CD14-positive monocyte (primary cell): ENCODE data around the gene SC5D. TPM values are rescaled to one million over a fixed set of nuclear protein-coding genes. Genes with fewer than 3 reads are reported as not detected.

Experiments
- DNase-seq, 3 donors: peaks; one replicate each; pipeline ENCODE4 v3.0.0-alpha.2; 2011 to 2022
- H2AFZ ChIP-seq: 2 replicates; pipeline ENCODE4 v1.6.0; 2012; ENCODE audit warnings: mild to moderate bottlenecking, low read depth, low read length, inconsistent platforms; ENCODE audit not compliant: insufficient read depth, poor library complexity, severe bottlenecking
- H3K27ac ChIP-seq, 2 donors: 1 replicate in 1 of 2; 2 replicates in 1 of 2; pipeline ENCODE4 v1.5.1; 2012 to 2013; ENCODE audit warnings: low read length in 2 of 2, control low read depth in 1 of 2, inconsistent platforms in 1 of 2, low read depth in 1 of 2, mild to moderate bottlenecking in 1 of 2
- H3K27me3 ChIP-seq, 2 donors: one replicate each; pipeline versions ENCODE4 v1.6.0 to v1.6.1; 2011 to 2013; ENCODE audit warnings: low read length in 2 of 2; ENCODE audit not compliant: control insufficient read depth in 2 of 2, insufficient read depth in 2 of 2
- H3K36me3 ChIP-seq, 2 donors: replicated peaks in 1 of 2; 1 replicate in 1 of 2; 2 replicates in 1 of 2; pipeline versions ENCODE4 v1.5.1 to v1.6.1; 2012 to 2013; ENCODE audit warnings: low read length in 2 of 2, control low read depth in 1 of 2, inconsistent platforms in 1 of 2, mild to moderate bottlenecking in 1 of 2; ENCODE audit not compliant: insufficient read depth in 2 of 2, control insufficient read depth in 1 of 2
- H3K4me1 ChIP-seq, 2 donors: 1 replicate in 1 of 2; 2 replicates in 1 of 2; pipeline versions ENCODE4 v1.5.1 to v1.6.1; 2012 to 2013; ENCODE audit warnings: low read length in 2 of 2, control low read depth in 1 of 2, inconsistent platforms in 1 of 2, mild to moderate bottlenecking in 1 of 2, moderate library complexity in 1 of 2; ENCODE audit not compliant: insufficient read depth in 2 of 2, control insufficient read depth in 1 of 2
- H3K4me2 ChIP-seq: replicated peaks from 2 replicates; pipeline ENCODE3; 2012; ENCODE audit warnings: low read length, moderate library complexity, mild to moderate bottlenecking; ENCODE audit not compliant: poor library complexity, severe bottlenecking; ENCODE audit errors: extremely low read depth
- H3K4me3 ChIP-seq, 3 experiments: fragments of 200-600 bp in 1 of 3; sonication (generic) in 1 of 3; replicated peaks in 1 of 3; 1 replicate in 2 of 3; 2 replicates in 1 of 3; pipeline ENCODE4 v1.5.1; 2011 to 2013; ENCODE audit warnings: low read length in 3 of 3, mild to moderate bottlenecking in 3 of 3, control low read depth in 2 of 3, low read depth in 2 of 3, inconsistent platforms in 1 of 3, moderate library complexity in 1 of 3
- H3K79me2 ChIP-seq: 2 replicates; pipeline ENCODE4 v1.6.0; 2012; ENCODE audit warnings: mild to moderate bottlenecking, control low read depth, inconsistent platforms, low read length, moderate library complexity; ENCODE audit not compliant: insufficient read depth
- H3K9ac ChIP-seq: 2 replicates; pipeline ENCODE4 v1.6.0; 2017; ENCODE audit warnings: low read length, mild to moderate bottlenecking; ENCODE audit not compliant: insufficient read depth, poor library complexity, severe bottlenecking
- H3K9me3 ChIP-seq, 2 donors: replicated peaks in 1 of 2; 1 replicate in 1 of 2; 2 replicates in 1 of 2; pipeline versions ENCODE4 v1.5.1 to v1.6.1; 2012 to 2013; ENCODE audit warnings: low read length in 2 of 2, control low read depth in 1 of 2; ENCODE audit not compliant: control insufficient read depth in 1 of 2, insufficient read depth in 1 of 2
- H4K20me1 ChIP-seq: 2 replicates; pipeline ENCODE4 v1.6.0; 2012; ENCODE audit warnings: mild to moderate bottlenecking, low read length, control low read depth, moderate library complexity; ENCODE audit not compliant: insufficient read depth
- H3K27ac Mint-ChIP-seq, 7 donors: one replicate each; pipeline ENCODE4 v1.8.0; 2020; ENCODE audit warnings: mild to moderate bottlenecking in 7 of 7, mixed read lengths in 7 of 7, moderate library complexity in 6 of 7, inconsistent platforms in 2 of 7
- H3K27me3 Mint-ChIP-seq, 3 donors: one replicate each; pipeline ENCODE4 v1.8.0; 2021 to 2022; ENCODE audit warnings: low read depth in 3 of 3, mild to moderate bottlenecking in 3 of 3, mixed read lengths in 3 of 3, moderate library complexity in 3 of 3, inconsistent platforms in 1 of 3
- H3K36me3 Mint-ChIP-seq, 2 donors: one replicate each; pipeline ENCODE4 v1.8.0; 2020; ENCODE audit warnings: mixed read lengths in 2 of 2, inconsistent platforms in 1 of 2, mild to moderate bottlenecking in 1 of 2
- H3K4me1 Mint-ChIP-seq: one replicate; pipeline ENCODE4 v1.8.0; 2020; ENCODE audit warnings: mild to moderate bottlenecking, mixed read lengths
- H3K4me3 Mint-ChIP-seq, 2 donors: one replicate each; pipeline ENCODE4 v1.8.0; 2020; ENCODE audit warnings: mild to moderate bottlenecking in 2 of 2, mixed read lengths in 2 of 2, moderate library complexity in 1 of 2
- H3K9me3 Mint-ChIP-seq, 7 donors: one replicate each; pipeline ENCODE4 v1.8.0; 2020 to 2022; ENCODE audit warnings: mixed read lengths in 7 of 7, mild to moderate bottlenecking in 6 of 7, moderate library complexity in 6 of 7, inconsistent platforms in 2 of 7
- WGBS: methylation state at CpG from one replicate; pipeline ENCODE4 v1.1.5; 2013; ENCODE audit warnings: missing lambda C conversion rate; ENCODE audit not compliant: insufficient coverage; 5-methylcytosine and 5-hydroxymethylcytosine counted together
- intact Hi-C, 2 donors: fragments of 100-400 bp; cut with micrococcal nuclease; formaldehyde crosslinking; loops; one replicate each; pipeline versions ENCODE4 v1.15.0 to v1.15.1; 2023
- polyA plus RNA-seq, 3 donors: library from polyadenylated mRNA; depleted of rRNA in 1 of 3; unstranded in 2 of 3; stranded (reverse) in 1 of 3; fragments of 300-500 nt in 2 of 3; fragments of >200 nt in 1 of 3; fragmentation: Illumina TruSeq in 2 of 3; gene quantifications; 1 replicate in 2 of 3; 2 replicates in 1 of 3; pipeline ENCODE4 v1.2.3, GENCODE V29; 2012 to 2021
- TF ChIP-seq, protein P1 (sequence below): fragments of 200-600 bp; IDR thresholded peaks from one replicate; pipeline ENCODE4 v1.8.0; 2022; ENCODE audit warnings: antibody characterized with exemption, mild to moderate bottlenecking

SC5D gene
- polyA plus RNA-seq, 3 donors: 6.4 to 8.3 (median 8.3) TPM

DNA sequence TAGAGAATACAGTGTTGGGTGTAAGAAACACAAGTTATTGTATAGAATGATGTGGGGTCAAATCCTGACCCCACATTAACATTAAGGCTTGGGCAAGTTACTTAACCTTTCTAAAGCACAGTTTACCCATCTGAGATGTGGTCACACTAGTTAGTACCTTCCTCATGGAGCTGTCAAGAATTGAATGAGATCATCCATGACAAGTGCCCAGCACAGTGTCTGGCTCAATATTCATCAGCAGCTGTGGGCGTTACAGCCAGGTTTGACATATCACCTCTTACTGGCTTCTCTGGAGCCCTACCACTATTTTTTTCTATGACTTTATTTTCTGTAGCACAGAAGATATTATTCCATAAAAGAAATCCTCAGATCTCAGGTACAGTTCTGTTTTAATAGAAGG, 57.2 kb downstream of the SC5D start:
- no peak for DNase-seq
- WGBS: 100% methylated on average over 1 of the region's 1 CpG
- TF ChIP-seq, protein P1, sequence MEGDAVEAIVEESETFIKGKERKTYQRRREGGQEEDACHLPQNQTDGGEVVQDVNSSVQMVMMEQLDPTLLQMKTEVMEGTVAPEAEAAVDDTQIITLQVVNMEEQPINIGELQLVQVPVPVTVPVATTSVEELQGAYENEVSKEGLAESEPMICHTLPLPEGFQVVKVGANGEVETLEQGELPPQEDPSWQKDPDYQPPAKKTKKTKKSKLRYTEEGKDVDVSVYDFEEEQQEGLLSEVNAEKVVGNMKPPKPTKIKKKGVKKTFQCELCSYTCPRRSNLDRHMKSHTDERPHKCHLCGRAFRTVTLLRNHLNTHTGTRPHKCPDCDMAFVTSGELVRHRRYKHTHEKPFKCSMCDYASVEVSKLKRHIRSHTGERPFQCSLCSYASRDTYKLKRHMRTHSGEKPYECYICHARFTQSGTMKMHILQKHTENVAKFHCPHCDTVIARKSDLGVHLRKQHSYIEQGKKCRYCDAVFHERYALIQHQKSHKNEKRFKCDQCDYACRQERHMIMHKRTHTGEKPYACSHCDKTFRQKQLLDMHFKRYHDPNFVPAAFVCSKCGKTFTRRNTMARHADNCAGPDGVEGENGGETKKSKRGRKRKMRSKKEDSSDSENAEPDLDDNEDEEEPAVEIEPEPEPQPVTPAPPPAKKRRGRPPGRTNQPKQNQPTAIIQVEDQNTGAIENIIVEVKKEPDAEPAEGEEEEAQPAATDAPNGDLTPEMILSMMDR: no peak

DNA sequence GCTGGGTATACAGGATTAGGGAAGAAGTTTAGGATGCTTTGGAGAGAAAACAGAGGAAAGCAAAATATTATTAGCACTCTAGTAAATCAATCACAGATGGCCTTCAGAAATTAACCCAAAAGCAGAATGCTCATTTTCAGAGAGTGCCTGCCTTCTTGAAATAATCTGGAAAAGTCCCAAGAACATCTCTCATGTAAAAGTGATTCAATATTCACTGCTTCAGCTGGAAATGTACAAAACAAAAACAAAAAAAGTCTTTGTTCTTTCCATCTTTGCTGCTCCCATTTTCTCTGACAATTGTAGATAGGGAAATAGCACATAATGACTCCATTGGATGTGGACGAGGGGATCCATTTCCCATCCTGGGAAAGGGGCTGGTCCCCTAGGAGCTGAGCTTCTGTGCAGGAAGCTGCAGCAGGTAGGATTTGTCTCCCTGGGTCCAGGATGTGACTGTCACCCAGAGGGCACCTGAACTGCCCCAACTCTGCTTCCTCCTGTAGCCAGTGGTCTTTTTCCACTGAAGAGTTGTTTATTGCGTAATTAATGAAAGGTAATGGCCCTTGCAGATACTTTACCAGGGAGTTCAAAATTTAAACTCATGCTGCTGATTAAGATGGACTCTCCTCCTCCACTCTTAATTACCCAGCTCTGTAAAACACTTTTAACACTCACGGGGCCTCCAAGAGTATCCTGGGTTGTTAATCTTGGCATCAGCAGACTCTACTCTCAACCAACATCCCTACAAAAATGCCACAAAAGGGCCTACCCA, 57.9 kb downstream of the SC5D start:
- WGBS: 100% methylated on average over 2 of the region's 3 CpGs
- Histone ChIP-seq H3K4me3 (no peak overlapping the region), H3K9me3 (no peaks in the 10 kb centered on the region), H3K4me1 (no peaks in the 10 kb centered on the region), H3K27me3 (no peaks in the 10 kb centered on the region), H3K79me2 (no peaks in the 10 kb centered on the region), H3K9ac (no peak overlapping the region), H3K27ac (no peak overlapping the region), H2AFZ (no peak overlapping the region), H3K36me3 (no peaks in the 10 kb centered on the region), H3K4me2 (no peak overlapping the region), H4K20me1 (no peaks in the 10 kb centered on the region)
- intact Hi-C loops: no loop called here
- DNase-seq: no peak
- peaks cover 3% of the 10 kb centered on the region for H3K4me1 Mint-ChIP-seq
- TF ChIP-seq, protein P1: no peak
- H3K36me3 Mint-ChIP-seq: no peaks in the 10 kb centered on the region
- H3K27me3 Mint-ChIP-seq: peaks cover 1 to 2% (median 2%) of the 10 kb centered on the region in 3 donors
- peak overlapping the region in 1 of 7 donors; percentile 73 for H3K27ac Mint-ChIP-seq
- H3K4me3 Mint-ChIP-seq: no peak overlapping the region
- H3K9me3 Mint-ChIP-seq: no peaks in the 10 kb centered on the region

More for the DNA sequence above, 57.2 kb downstream of the SC5D start:
- Histone ChIP-seq H2AFZ (no peak overlapping the region), H3K79me2 (no peaks in the 10 kb centered on the region), H3K27ac (no peak overlapping the region), H3K9me3 (no peaks in the 10 kb centered on the region), H3K4me2 (no peak overlapping the region), H3K36me3 (no peaks in the 10 kb centered on the region), H4K20me1 (no peaks in the 10 kb centered on the region), H3K4me3 (no peak overlapping the region), H3K27me3 (no peaks in the 10 kb centered on the region), H3K4me1 (no peaks in the 10 kb centered on the region), H3K9ac (no peak overlapping the region)
- H3K36me3 Mint-ChIP-seq: no peaks in the 10 kb centered on the region
- intact Hi-C loops: no loop called here
- no peak overlapping the region for H3K27ac Mint-ChIP-seq
- H3K4me1 Mint-ChIP-seq: peaks cover 3% of the 10 kb centered on the region
- H3K4me3 Mint-ChIP-seq: no peak overlapping the region
- peaks cover 1 to 2% (median 2%) of the 10 kb centered on the region in 3 donors for H3K27me3 Mint-ChIP-seq
- no peaks in the 10 kb centered on the region for H3K9me3 Mint-ChIP-seq
